Measurements from ENCODE around the gene CEP44. TPM values are rescaled to one million over a fixed set of nuclear protein-coding genes. Genes with fewer than 3 reads are reported as not detected.
A peak's percentile ranks its signal among the peaks of the same experiment; 100 is the strongest.
"Not testable (repeated sequence)": the region's sequence is repeated elsewhere in the genome, so short reads cannot be mapped to it uniquely, and the experiment has no call there.

Gene CEP44
- total and polyA plus RNA-seq, 4 donors = 2.4 to 19.0 (median 12.0) TPM

GRCh38 chr4:174282836-174283506, 740 bp upstream of the CEP44 start:
- WGBS, 2 donors = 0% methylated on average over 22 of the region's 22 CpGs
- ATAC-seq (ENCODE audit: low FRiP score) (peak; percentile 96), DNase-seq (peak; percentile 84 to 88)
- intact Hi-C loops (cut with DNase I) = no loop called here
- H3K4me3 ChIP-seq (ENCODE audit: low read length in 2 of 2) = peak overlapping the region; percentile 68 to 81
- no peaks in the 10 kb centered on the region for H3K27me3 ChIP-seq (ENCODE audit: control insufficient read depth in 1 of 2, insufficient read depth in 2 of 2, low read length in 1 of 2)
- H3K9me3 ChIP-seq (ENCODE audit: control insufficient read depth, low read length) = no peaks in the 10 kb centered on the region
- peaks cover 0 to 2% of the 10 kb centered on the region in 2 donors for H3K4me1 ChIP-seq (ENCODE audit: control insufficient read depth in 1 of 2, insufficient read depth in 2 of 2, low read length in 2 of 2)
- no peaks in the 10 kb centered on the region for H3K36me3 ChIP-seq (ENCODE audit: control insufficient read depth in 1 of 2, insufficient read depth in 2 of 2, low read length in 1 of 2)
- peak overlapping the region; percentile 89 to 98 for H3K27ac ChIP-seq (ENCODE audit: low read depth in 1 of 2, low read length in 2 of 2)

- Histone ChIP-seq H3K27ac (ENCODE audit: low read depth in 1 of 2, low read length in 2 of 2) (no peak overlapping the region), H3K4me1 (ENCODE audit: control insufficient read depth in 1 of 2, insufficient read depth in 2 of 2, low read length in 2 of 2) (peaks cover 0 to 2% of the 10 kb centered on the region in 2 donors), H3K27me3 (ENCODE audit: control insufficient read depth in 1 of 2, insufficient read depth in 2 of 2, low read length in 1 of 2) (no peaks in the 10 kb centered on the region), H3K4me3 (ENCODE audit: low read length in 2 of 2) (peak overlapping the region; percentile 68 to 81), H3K36me3 (ENCODE audit: control insufficient read depth in 1 of 2, insufficient read depth in 2 of 2, low read length in 1 of 2) (no peaks in the 10 kb centered on the region), H3K9me3 (ENCODE audit: control insufficient read depth, low read length) (no peaks in the 10 kb centered on the region)
- ATAC-seq (ENCODE audit: low FRiP score) = no peak
- WGBS, 2 donors = 7 to 8% methylated on average over 6 of the region's 6 CpGs
- DNase-seq = no peak
- intact Hi-C loops (cut with DNase I) = no loop called here
Measured at GRCh38 chr4:174284487-174284886, 776 bp downstream of the CEP44 start.

- no peaks in the 10 kb centered on the region for H3K9me3 ChIP-seq (ENCODE audit: control insufficient read depth, low read length)
- no peaks in the 10 kb centered on the region for H3K27me3 ChIP-seq (ENCODE audit: control insufficient read depth in 1 of 2, insufficient read depth in 2 of 2, low read length in 1 of 2)
- ATAC-seq (ENCODE audit: low FRiP score) = no peak
- WGBS, 2 donors = 94% methylated on average over 3 of the region's 3 CpGs
- H3K36me3 ChIP-seq (ENCODE audit: control insufficient read depth in 1 of 2, insufficient read depth in 2 of 2, low read length in 1 of 2) = no peaks in the 10 kb centered on the region
- peaks cover 0 to 2% of the 10 kb centered on the region in 2 donors for H3K4me1 ChIP-seq (ENCODE audit: control insufficient read depth in 1 of 2, insufficient read depth in 2 of 2, low read length in 2 of 2)
- H3K4me3 ChIP-seq (ENCODE audit: low read length in 2 of 2) = no peak overlapping the region
- H3K27ac ChIP-seq (ENCODE audit: low read depth in 1 of 2, low read length in 2 of 2) = no peak overlapping the region
- intact Hi-C loops (cut with DNase I) = no loop called here
- DNase-seq = no peak
Measured at GRCh38 chr4:174286870-174287269, 3.2 kb downstream of the CEP44 start.

GRCh38 chr4:174292473-174292872, 8.8 kb downstream of the CEP44 start:
- Histone ChIP-seq H3K9me3 (ENCODE audit: control insufficient read depth, low read length) (peaks cover 1% of the 10 kb centered on the region), H3K27me3 (ENCODE audit: control insufficient read depth in 1 of 2, insufficient read depth in 2 of 2, low read length in 1 of 2) (no peaks in the 10 kb centered on the region), H3K27ac (ENCODE audit: low read depth in 1 of 2, low read length in 2 of 2) (no peak overlapping the region), H3K4me1 (ENCODE audit: control insufficient read depth in 1 of 2, insufficient read depth in 2 of 2, low read length in 2 of 2) (no peaks in the 10 kb centered on the region), H3K36me3 (ENCODE audit: control insufficient read depth in 1 of 2, insufficient read depth in 2 of 2, low read length in 1 of 2) (no peaks in the 10 kb centered on the region), H3K4me3 (ENCODE audit: low read length in 2 of 2) (no peak overlapping the region)
- intact Hi-C loops (cut with DNase I) = no loop called here
- DNase-seq = no peak
- 98 to 99% methylated on average over 2 of the region's 2 CpGs for WGBS, 2 donors
- ATAC-seq (ENCODE audit: low FRiP score) = no peak

- H3K9me3 ChIP-seq (ENCODE audit: control insufficient read depth, low read length); intact Hi-C loops (cut with DNase I); ATAC-seq (ENCODE audit: low FRiP score); DNase-seq; H3K36me3 ChIP-seq (ENCODE audit: control insufficient read depth in 1 of 2, insufficient read depth in 2 of 2, low read length in 1 of 2); H3K4me1 ChIP-seq (ENCODE audit: control insufficient read depth in 1 of 2, insufficient read depth in 2 of 2, low read length in 2 of 2); H3K4me3 ChIP-seq (ENCODE audit: low read length in 2 of 2); H3K27me3 ChIP-seq (ENCODE audit: control insufficient read depth in 1 of 2, insufficient read depth in 2 of 2, low read length in 1 of 2); H3K27ac ChIP-seq (ENCODE audit: low read depth in 1 of 2, low read length in 2 of 2): not testable (repeated sequence)
- 91 to 97% methylated on average over 17 to 30 of the region's 30 CpGs for WGBS, 2 donors
Measured at GRCh38 chr4:174294641-174295040, 10.9 kb downstream of the CEP44 start.

GRCh38 chr4:174295142-174295541, 11.4 kb downstream of the CEP44 start:
- H3K36me3 ChIP-seq (ENCODE audit: control insufficient read depth in 1 of 2, insufficient read depth in 2 of 2, low read length in 1 of 2); H3K27me3 ChIP-seq (ENCODE audit: control insufficient read depth in 1 of 2, insufficient read depth in 2 of 2, low read length in 1 of 2); ATAC-seq (ENCODE audit: low FRiP score); H3K4me3 ChIP-seq (ENCODE audit: low read length in 2 of 2); H3K4me1 ChIP-seq (ENCODE audit: control insufficient read depth in 1 of 2, insufficient read depth in 2 of 2, low read length in 2 of 2); H3K9me3 ChIP-seq (ENCODE audit: control insufficient read depth, low read length); intact Hi-C loops (cut with DNase I); H3K27ac ChIP-seq (ENCODE audit: low read depth in 1 of 2, low read length in 2 of 2): not testable (repeated sequence)
- 95 to 98% methylated on average over 17 to 26 of the region's 27 CpGs for WGBS, 2 donors
- DNase-seq = peak in 1 of 2 donors; percentile 52

GRCh38 chr4:174303687-174304086, 20.0 kb downstream of the CEP44 start:
- H3K4me1 ChIP-seq (ENCODE audit: control insufficient read depth in 1 of 2, insufficient read depth in 2 of 2, low read length in 2 of 2) = no peaks in the 10 kb centered on the region
- no peak overlapping the region for H3K27ac ChIP-seq (ENCODE audit: low read depth in 1 of 2, low read length in 2 of 2)
- no peaks in the 10 kb centered on the region for H3K36me3 ChIP-seq (ENCODE audit: control insufficient read depth in 1 of 2, insufficient read depth in 2 of 2, low read length in 1 of 2)
- no peaks in the 10 kb centered on the region for H3K9me3 ChIP-seq (ENCODE audit: control insufficient read depth, low read length)
- no peak for DNase-seq
- intact Hi-C loops (cut with DNase I) = no loop called here
- no peaks in the 10 kb centered on the region for H3K27me3 ChIP-seq (ENCODE audit: control insufficient read depth in 1 of 2, insufficient read depth in 2 of 2, low read length in 1 of 2)
- no peak overlapping the region for H3K4me3 ChIP-seq (ENCODE audit: low read length in 2 of 2)
- no peak for ATAC-seq (ENCODE audit: low FRiP score)
- 96 to 100% methylated on average over 1 of the region's 1 CpG for WGBS, 2 donors

- Histone ChIP-seq H3K9me3 (ENCODE audit: control insufficient read depth, low read length) (no peaks in the 10 kb centered on the region), H3K4me3 (ENCODE audit: low read length in 2 of 2) (no peak overlapping the region), H3K27me3 (ENCODE audit: control insufficient read depth in 1 of 2, insufficient read depth in 2 of 2, low read length in 1 of 2) (no peaks in the 10 kb centered on the region), H3K4me1 (ENCODE audit: control insufficient read depth in 1 of 2, insufficient read depth in 2 of 2, low read length in 2 of 2) (no peaks in the 10 kb centered on the region), H3K27ac (ENCODE audit: low read depth in 1 of 2, low read length in 2 of 2) (no peak overlapping the region), H3K36me3 (ENCODE audit: control insufficient read depth in 1 of 2, insufficient read depth in 2 of 2, low read length in 1 of 2) (no peaks in the 10 kb centered on the region)
- 86 to 95% methylated on average over 1 of the region's 1 CpG for WGBS, 2 donors
- intact Hi-C loops (cut with DNase I) = no loop called here
- DNase-seq (no peak), ATAC-seq (ENCODE audit: low FRiP score) (no peak)
Measured at GRCh38 chr4:174304664-174305063, 21.0 kb downstream of the CEP44 start.

- Histone ChIP-seq H3K27ac (ENCODE audit: low read depth in 1 of 2, low read length in 2 of 2) (no peak overlapping the region), H3K4me3 (ENCODE audit: low read length in 2 of 2) (no peak overlapping the region), H3K9me3 (ENCODE audit: control insufficient read depth, low read length) (no peaks in the 10 kb centered on the region), H3K4me1 (ENCODE audit: control insufficient read depth in 1 of 2, insufficient read depth in 2 of 2, low read length in 2 of 2) (no peaks in the 10 kb centered on the region), H3K27me3 (ENCODE audit: control insufficient read depth in 1 of 2, insufficient read depth in 2 of 2, low read length in 1 of 2) (no peaks in the 10 kb centered on the region), H3K36me3 (ENCODE audit: control insufficient read depth in 1 of 2, insufficient read depth in 2 of 2, low read length in 1 of 2) (no peaks in the 10 kb centered on the region)
- ATAC-seq (ENCODE audit: low FRiP score) (no peak), DNase-seq (no peak)
- intact Hi-C loops (cut with DNase I) = no loop called here
- WGBS, 2 donors = 95 to 98% methylated on average over 3 of the region's 3 CpGs
Measured at GRCh38 chr4:174305961-174306360, 22.2 kb downstream of the CEP44 start.

All from aorta (tissue), 5 donors.